HG03469 (cell line): ENCODE results near the gene AGA.

Experiments used
- ATAC-seq: cut with Tn5 transposase; IDR thresholded peaks from one replicate; pipeline ENCODE4 v1.9.1; 2021; ENCODE audit warnings: mild to moderate bottlenecking, moderate library complexity, moderate number of reproducible peaks; ENCODE audit not compliant: unreplicated experiment

AGA gene

DNA sequence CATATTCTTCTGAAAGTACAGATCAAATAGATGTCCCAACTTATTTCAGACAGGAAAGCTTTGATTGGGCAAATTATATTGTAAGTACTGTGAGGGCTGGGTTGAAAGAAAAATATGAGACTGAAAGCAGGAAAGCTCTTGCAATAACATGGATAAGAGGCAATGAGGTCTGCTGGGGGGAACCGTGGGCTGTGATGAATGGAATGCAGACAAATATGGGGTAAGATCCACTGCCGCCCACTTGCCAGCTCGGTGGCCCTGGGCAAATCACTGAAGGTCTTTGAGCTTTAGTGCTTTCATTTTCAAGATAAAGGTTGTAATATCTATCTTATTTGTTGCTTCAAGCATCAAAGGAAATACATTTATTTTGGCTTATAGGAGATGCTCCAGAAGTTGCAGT lies 51.0 kb downstream of the AGA start:
- no peak for ATAC-seq

DNA sequence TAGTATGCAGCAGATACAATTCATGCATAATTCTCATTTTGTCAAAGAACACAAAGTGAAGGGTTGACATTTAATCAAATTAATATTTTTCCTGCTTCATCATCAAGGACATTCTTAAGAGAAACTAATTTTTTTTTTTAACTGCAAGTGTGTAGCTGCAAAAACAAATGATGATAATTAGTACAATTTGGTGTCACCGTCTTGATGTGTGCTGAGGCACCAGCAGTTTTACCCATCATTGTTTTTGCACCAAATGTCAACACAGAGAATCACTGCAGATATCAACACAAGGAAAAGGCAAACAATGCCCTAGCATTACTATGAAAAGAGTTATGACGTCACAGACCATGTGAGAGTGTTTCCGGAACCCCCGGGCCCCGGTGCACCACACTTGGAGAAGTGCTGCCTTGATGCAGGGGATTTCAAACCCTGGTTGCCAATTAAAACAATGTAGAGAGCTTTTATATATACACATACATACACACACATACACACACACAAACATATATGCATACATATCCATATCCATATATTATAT lies 55.9 kb downstream of the AGA start:
- no peak for ATAC-seq

GRCh38 chr4:177385576-177386277 lies 56.5 kb downstream of the AGA start:
- no peak for ATAC-seq

- no peak for ATAC-seq
Observed at GRCh38 chr4:177384856-177385397, 57.3 kb downstream of the AGA start.

DNA sequence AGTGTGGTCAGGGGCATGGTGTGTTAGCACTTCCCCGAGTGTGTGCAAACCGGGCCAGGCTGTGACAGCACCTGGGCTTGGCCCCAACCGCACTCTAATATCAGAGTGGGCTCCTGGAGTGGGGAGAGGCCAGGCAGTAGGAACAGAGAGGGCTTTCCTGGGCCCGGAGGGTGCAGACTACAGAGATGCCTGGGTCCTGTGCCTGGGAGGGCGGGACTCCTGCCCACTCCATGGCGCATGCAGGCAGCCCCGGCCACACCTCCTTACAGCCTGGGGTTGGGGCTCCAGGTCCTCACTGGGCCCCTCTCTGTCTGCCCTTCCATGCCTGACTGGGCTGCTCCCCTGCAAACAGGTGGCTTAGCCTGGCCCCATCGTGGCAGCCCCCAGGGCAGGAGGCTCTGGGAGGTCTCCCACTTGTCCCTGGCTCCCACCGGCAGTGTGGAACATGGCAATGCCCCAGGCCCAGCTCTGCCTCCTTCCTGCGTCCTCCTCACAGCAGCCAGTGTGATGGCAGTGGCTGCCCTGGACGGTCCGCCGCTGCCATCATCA lies 60.4 kb downstream of the AGA start:
- no peak for ATAC-seq
